ENCODE results near the gene FCAMR. TPM values are rescaled to one million over a fixed set of nuclear protein-coding genes. Genes with fewer than 3 reads are reported as not detected.

Gene FCAMR
- total and polyA plus RNA-seq, 2 donors (not counting 3 experiments of a cell fraction or from before 2014, with no cell fraction given): not detected

DNA sequence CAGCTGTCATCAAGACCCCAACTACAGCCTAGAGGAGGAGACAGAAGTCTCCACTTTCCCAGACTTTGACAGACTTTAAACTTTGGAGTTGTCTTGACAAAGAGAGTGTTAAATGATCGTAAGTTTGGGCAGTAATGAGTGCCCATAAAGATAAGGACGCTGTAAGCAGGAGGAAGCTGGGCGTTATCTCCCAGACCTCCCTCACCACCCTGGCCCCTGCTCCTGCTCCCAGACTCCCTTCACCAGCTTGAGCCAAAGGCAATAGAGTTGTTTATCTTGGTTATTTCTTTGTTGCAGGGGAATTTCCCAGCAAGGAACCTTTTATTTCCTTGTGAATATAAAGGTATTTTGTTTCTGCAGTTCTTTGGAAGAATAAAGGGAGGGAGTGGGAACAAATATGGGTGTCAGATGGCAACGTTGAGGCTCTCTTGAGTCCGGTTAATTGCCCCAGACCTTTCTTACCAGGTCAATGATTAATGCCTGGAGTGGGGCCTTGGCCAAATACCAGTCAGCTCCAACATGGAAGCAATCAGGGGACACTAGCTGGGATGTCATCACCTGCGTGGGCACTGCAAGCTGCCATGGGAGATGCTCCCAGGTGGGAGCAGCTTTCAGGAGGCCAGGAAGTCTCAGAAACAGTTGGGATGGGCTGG, 28.4 kb downstream of the FCAMR start:
- no peak for TF ChIP-seq POLR2AphosphoS5 (IDR thresholded peaks at IDR 0.05; ENCODE audit: insufficient read depth, low read depth, low read length)
- TF ChIP-seq, protein P1, sequence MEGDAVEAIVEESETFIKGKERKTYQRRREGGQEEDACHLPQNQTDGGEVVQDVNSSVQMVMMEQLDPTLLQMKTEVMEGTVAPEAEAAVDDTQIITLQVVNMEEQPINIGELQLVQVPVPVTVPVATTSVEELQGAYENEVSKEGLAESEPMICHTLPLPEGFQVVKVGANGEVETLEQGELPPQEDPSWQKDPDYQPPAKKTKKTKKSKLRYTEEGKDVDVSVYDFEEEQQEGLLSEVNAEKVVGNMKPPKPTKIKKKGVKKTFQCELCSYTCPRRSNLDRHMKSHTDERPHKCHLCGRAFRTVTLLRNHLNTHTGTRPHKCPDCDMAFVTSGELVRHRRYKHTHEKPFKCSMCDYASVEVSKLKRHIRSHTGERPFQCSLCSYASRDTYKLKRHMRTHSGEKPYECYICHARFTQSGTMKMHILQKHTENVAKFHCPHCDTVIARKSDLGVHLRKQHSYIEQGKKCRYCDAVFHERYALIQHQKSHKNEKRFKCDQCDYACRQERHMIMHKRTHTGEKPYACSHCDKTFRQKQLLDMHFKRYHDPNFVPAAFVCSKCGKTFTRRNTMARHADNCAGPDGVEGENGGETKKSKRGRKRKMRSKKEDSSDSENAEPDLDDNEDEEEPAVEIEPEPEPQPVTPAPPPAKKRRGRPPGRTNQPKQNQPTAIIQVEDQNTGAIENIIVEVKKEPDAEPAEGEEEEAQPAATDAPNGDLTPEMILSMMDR (IDR thresholded peaks at IDR 0.05; ENCODE audit: extremely low read depth in 1 of 2, insufficient read depth in 1 of 2, low read depth in 1 of 2, low read length in 2 of 2): no peak
- no peak for TF ChIP-seq FOS (IDR thresholded peaks at IDR 0.05; ENCODE audit: borderline replicate concordance, insufficient read depth, low read length)
- no peak for TF ChIP-seq MYC (IDR thresholded peaks at IDR 0.05; ENCODE audit: low read depth, low read length)
- no peak for TF ChIP-seq JUN (IDR thresholded peaks at IDR 0.05; ENCODE audit: borderline replicate concordance, insufficient read depth, insufficient read length, low read depth)
- no peak for TF ChIP-seq EZH2 (IDR thresholded peaks at IDR 0.05; ENCODE audit: borderline replicate concordance, low read depth, low read length, severe bottlenecking)
- no peak for TF ChIP-seq POLR2A (IDR thresholded peaks at IDR 0.05; ENCODE audit: low read depth, low read length)
- ChIA-PET POLR2A (no interaction called here), CTCF (interaction anchor here (1.0 to 1.6 kb wide), 3 partner anchors 11 to 189 kb away, joined by 3 to 4 read pairs (median 3); no protein-coding TSS in a partner anchor)
- H3K9me1 ChIP-seq (replicated peaks; ENCODE audit: control insufficient read depth, extremely low read depth, insufficient read depth, low read length): no peaks in the 10 kb centered on the region
- no peak for FAIRE-seq
- H3K9ac ChIP-seq (replicated peaks; ENCODE audit: extremely low read depth, insufficient read depth, low read length): no peak overlapping the region
- H3K79me2 ChIP-seq (ENCODE audit: control insufficient read depth, insufficient read depth, low read length): no peaks in the 10 kb centered on the region
- H3K4me3 ChIP-seq (replicated peaks in 1 of 3; ENCODE audit: insufficient read depth in 1 of 3, low read depth in 1 of 3, low read length in 3 of 3): no peak overlapping the region
- H3K36me3 ChIP-seq (ENCODE audit: control insufficient read depth in 2 of 2, extremely low read depth in 1 of 2, insufficient read depth in 2 of 2, low read length in 2 of 2): no peaks in the 10 kb centered on the region
- no peak overlapping the region for H3K4me2 ChIP-seq (ENCODE audit: insufficient read depth, low read length)
- dilution Hi-C loops (cut with MboI; ENCODE audit: extremely low pct_ligation_motif_present, low sequenced_read_pairs) (no loop called here), intact Hi-C loops (cut with micrococcal nuclease) (no loop called here)
- no peaks in the 10 kb centered on the region for H3K9me3 ChIP-seq (replicated peaks; ENCODE audit: control insufficient read depth, insufficient read depth, low read length)
- no peak for DNase-seq (ENCODE audit: low read depth, low spot score)
- no peaks in the 10 kb centered on the region for H3K27me3 ChIP-seq (ENCODE audit: control insufficient read depth in 2 of 2, insufficient read depth in 2 of 2, low read length in 2 of 2)
- H3K4me1 ChIP-seq (ENCODE audit: control insufficient read depth, extremely low read depth, insufficient read depth, low read length): no peaks in the 10 kb centered on the region
- BruUV-seq (replicated peaks): no TSS peak
- H3K27ac ChIP-seq (ENCODE audit: insufficient read depth, low read depth, low read length): no peak overlapping the region
- no peak overlapping the region for H2AFZ ChIP-seq (ENCODE audit: low read depth, low read length)
- no peaks in the 10 kb centered on the region for H4K20me1 ChIP-seq (replicated peaks; ENCODE audit: control insufficient read depth, extremely low read depth, insufficient read depth, low read length)

Data from endothelial cell of umbilical vein (primary cell).